H9 (cell line): Measurements from ENCODE around the gene DHRSX. TPM values are rescaled to one million over a fixed set of nuclear protein-coding genes. Genes with fewer than 3 reads are reported as not detected.
A peak's percentile ranks its signal among the peaks of the same experiment; 100 is the strongest.

ENCODE experiments used
- DNase-seq: peaks from one replicate; pipeline ENCODE4 v3.0.0-alpha.2; 2017
- H2AFZ ChIP-seq: one replicate; pipeline ENCODE4 v1.6.1; 2013; ENCODE audit warnings: mild to moderate bottlenecking, low read length, control low read depth, moderate library complexity
- H2AK5ac ChIP-seq: 2 replicates; pipeline ENCODE4 v1.6.1; 2013; ENCODE audit warnings: low read length, control low read depth, mixed read lengths; ENCODE audit not compliant: insufficient read length
- H2BK120ac ChIP-seq: one replicate; pipeline ENCODE4 v1.6.1; 2013; ENCODE audit warnings: low read depth, mild to moderate bottlenecking, low read length, control low read depth, inconsistent platforms; ENCODE audit not compliant: poor library complexity, severe bottlenecking
- H2BK12ac ChIP-seq: 2 replicates; pipeline ENCODE4 v1.6.1; 2013; ENCODE audit warnings: low read length, control low read depth, mixed read lengths, low read depth; ENCODE audit not compliant: insufficient read length
- H2BK15ac ChIP-seq: 2 replicates; pipeline ENCODE4 v1.6.1; 2013; ENCODE audit warnings: low read depth, low read length, control low read depth
- H2BK20ac ChIP-seq: one replicate; pipeline ENCODE4 v1.6.1; 2013; ENCODE audit warnings: low read depth, mild to moderate bottlenecking, low read length, control low read depth, inconsistent platforms; ENCODE audit not compliant: poor library complexity, severe bottlenecking
- H2BK5ac ChIP-seq: 2 replicates; pipeline ENCODE4 v1.6.1; 2013; ENCODE audit warnings: low read length, control low read depth, mixed read lengths; ENCODE audit not compliant: insufficient read length
- H3K14ac ChIP-seq: 2 replicates; pipeline ENCODE4 v1.6.1; 2013; ENCODE audit warnings: low read length, control low read depth; ENCODE audit not compliant: insufficient read depth
- H3K18ac ChIP-seq: 2 replicates; pipeline ENCODE4 v1.6.1; 2013; ENCODE audit warnings: low read depth, mild to moderate bottlenecking, mixed read lengths, low read length, control low read depth; ENCODE audit not compliant: insufficient read length
- H3K23ac ChIP-seq: 2 replicates; pipeline ENCODE4 v1.6.1; 2013; ENCODE audit warnings: low read length, control low read depth, mixed read lengths, low read depth; ENCODE audit not compliant: insufficient read length
- H3K23me2 ChIP-seq: 2 replicates; pipeline ENCODE4 v1.6.1; 2013; ENCODE audit warnings: low read depth, mild to moderate bottlenecking, mixed read lengths, low read length, control low read depth; ENCODE audit not compliant: insufficient read length, poor library complexity, severe bottlenecking
- H3K27ac ChIP-seq: 2 replicates; pipeline ENCODE4 v1.5.1; 2013; ENCODE audit warnings: low read length, control low read depth, mixed read lengths, low read depth; ENCODE audit not compliant: insufficient read length
- H3K27me3 ChIP-seq: 2 replicates; pipeline ENCODE4 v1.6.1; 2013; ENCODE audit warnings: low read length, control low read depth, inconsistent platforms; ENCODE audit not compliant: insufficient read depth
- H3K4ac ChIP-seq: 2 replicates; pipeline ENCODE4 v1.6.1; 2013; ENCODE audit warnings: low read depth, mild to moderate bottlenecking, control low read depth, inconsistent platforms, low read length, moderate library complexity
- H3K4me1 ChIP-seq: 2 replicates; pipeline ENCODE4 v1.6.1; 2013; ENCODE audit warnings: low read length, control low read depth, inconsistent platforms; ENCODE audit not compliant: insufficient read depth
- H3K4me2 ChIP-seq: 2 replicates; pipeline ENCODE4 v1.6.1; 2013; ENCODE audit warnings: low read length, control low read depth, mixed read lengths; ENCODE audit not compliant: insufficient read length, insufficient read depth
- H3K56ac ChIP-seq: 2 replicates; pipeline ENCODE4 v1.6.1; 2013; ENCODE audit warnings: low read depth, mild to moderate bottlenecking, mixed read lengths, low read length, control low read depth; ENCODE audit not compliant: insufficient read length
- H3K79me1 ChIP-seq: 2 replicates; pipeline ENCODE4 v1.6.1; 2013; ENCODE audit warnings: low read depth, mild to moderate bottlenecking, moderate library complexity, low read length, control low read depth, inconsistent platforms; ENCODE audit not compliant: insufficient read depth, poor library complexity, severe bottlenecking
- H3K79me2 ChIP-seq: 2 replicates; pipeline ENCODE4 v1.6.1; 2013; ENCODE audit warnings: low read length, control low read depth, inconsistent platforms; ENCODE audit not compliant: insufficient read depth
- H3K9ac ChIP-seq: 2 replicates; pipeline ENCODE4 v1.6.1; 2013; ENCODE audit warnings: low read length, control low read depth, mixed read lengths; ENCODE audit not compliant: insufficient read length; ENCODE audit errors: extremely low read depth
- H3K9me3 ChIP-seq: one replicate; pipeline ENCODE4 v1.6.1; 2013; ENCODE audit warnings: low read depth, low read length, inconsistent platforms; ENCODE audit not compliant: control insufficient read depth
- H3T11ph ChIP-seq: one replicate; pipeline ENCODE4 v1.6.1; 2013; ENCODE audit warnings: mild to moderate bottlenecking, low read length, control low read depth, inconsistent platforms
- H4K20me1 ChIP-seq: one replicate; pipeline ENCODE4 v1.6.1; 2013; ENCODE audit not compliant: control insufficient read depth, insufficient read length, insufficient read depth
- H4K5ac ChIP-seq: 2 replicates; pipeline ENCODE4 v1.6.1; 2013; ENCODE audit warnings: low read depth, mild to moderate bottlenecking, mixed read lengths, low read length, control low read depth; ENCODE audit not compliant: insufficient read length
- H4K8ac ChIP-seq: replicated peaks from 2 replicates; pipeline ENCODE4 v1.6.1; 2013; ENCODE audit warnings: low read length, control low read depth, mixed read lengths, low read depth; ENCODE audit not compliant: insufficient read length
- H4K91ac ChIP-seq: 2 replicates; pipeline ENCODE4 v1.6.1; 2013; ENCODE audit warnings: low read depth, mild to moderate bottlenecking, moderate library complexity, mixed read lengths, low read length, control low read depth; ENCODE audit not compliant: insufficient read length
- H3K27ac Mint-ChIP-seq, 3 experiments: 2 replicates in 2 of 3; 3 replicates in 1 of 3; pipeline ENCODE4 v1.8.0; 2020 to 2021; ENCODE audit warnings: mixed read lengths in 3 of 3, mild to moderate bottlenecking in 1 of 3, moderate library complexity in 1 of 3
- H3K27me3 Mint-ChIP-seq: 2 replicates; pipeline ENCODE4 v1.8.0; 2021; ENCODE audit warnings: low read depth, mild to moderate bottlenecking, moderate library complexity, mixed read lengths
- H3K36me3 Mint-ChIP-seq, 3 experiments: 2 replicates in 2 of 3; 3 replicates in 1 of 3; pipeline ENCODE4 v1.8.0; 2020 to 2021; ENCODE audit warnings: low read depth in 3 of 3, mixed read lengths in 3 of 3; ENCODE audit not compliant: insufficient read depth in 1 of 3
- H3K4me1 Mint-ChIP-seq, 2 experiments: 2 replicates each; pipeline ENCODE4 v1.8.0; 2020; ENCODE audit warnings: mixed read lengths in 2 of 2
- H3K4me3 Mint-ChIP-seq, 2 experiments: 2 replicates in 1 of 2; 3 replicates in 1 of 2; pipeline ENCODE4 v1.8.0; 2020 to 2021; ENCODE audit warnings: mild to moderate bottlenecking in 2 of 2, mixed read lengths in 2 of 2, moderate library complexity in 1 of 2
- H3K9me3 Mint-ChIP-seq, 2 experiments: 2 replicates in 1 of 2; 3 replicates in 1 of 2; pipeline ENCODE4 v1.8.0; 2020; ENCODE audit warnings: mild to moderate bottlenecking in 2 of 2, mixed read lengths in 2 of 2, moderate library complexity in 1 of 2
- WGBS: extraction: QIAGEN DNeasy Blood & Tissue Kit; methylation state at CpG from one replicate; pipeline ENCODE4 v1.1.7; 2013; ENCODE audit warnings: missing lambda C conversion rate, low lambda C conversion rate, mixed read lengths; ENCODE audit not compliant: insufficient read length; ENCODE audit errors: extremely low coverage; 5-methylcytosine and 5-hydroxymethylcytosine counted together
- total RNA-seq: library from RNA; stranded (reverse); gene quantifications from 2 replicates; pipeline ENCODE4 v1.2.1, GENCODE V29; 2021
- TF ChIP-seq, protein P1 (sequence below): fragments of 200-600 bp; sonication (generic); conservative IDR thresholded peaks from 3 replicates; pipeline ENCODE4 v1.8.0; 2021; ENCODE audit warnings: antibody characterized with exemption, mild to moderate bottlenecking

Gene DHRSX
- total RNA-seq, 1 experiment from 2014 or later, result 44.0 TPM

DNA sequence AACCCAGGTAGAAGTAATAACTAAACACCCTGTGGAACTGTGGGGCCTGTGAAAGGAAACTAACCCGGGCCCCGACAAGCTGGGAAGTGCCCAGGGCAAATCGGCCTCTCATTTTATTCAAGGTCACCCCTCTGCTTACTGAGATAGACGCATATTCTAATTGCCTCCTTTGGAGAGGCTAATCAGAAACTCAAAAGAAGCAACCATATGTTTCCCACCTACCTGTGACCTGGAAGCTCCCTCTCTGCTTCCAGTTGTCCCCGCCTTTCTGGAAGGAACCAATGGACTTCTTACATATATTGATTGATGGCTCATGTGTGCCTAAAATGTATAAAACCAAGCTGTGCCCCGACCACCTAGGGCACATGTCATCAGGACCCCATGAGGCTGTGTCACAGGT, 23.1 kb upstream of the DHRSX start:
- no peak overlapping the region for H2BK5ac ChIP-seq
- no peak overlapping the region for H4K8ac ChIP-seq
- H3K4me2 ChIP-seq, result no peak overlapping the region
- no peak overlapping the region for H2BK15ac ChIP-seq
- H4K91ac ChIP-seq, result no peak overlapping the region
- peaks cover 0 to 6% (median 0%) of the 10 kb centered on the region in 3 experiments; a peak in 1 of 7 replicates for H3K36me3 Mint-ChIP-seq
- no CpG with 5 or more reads among the region's 6 CpGs for WGBS
- H4K20me1 ChIP-seq, result no peaks in the 10 kb centered on the region
- TF ChIP-seq, protein P1, sequence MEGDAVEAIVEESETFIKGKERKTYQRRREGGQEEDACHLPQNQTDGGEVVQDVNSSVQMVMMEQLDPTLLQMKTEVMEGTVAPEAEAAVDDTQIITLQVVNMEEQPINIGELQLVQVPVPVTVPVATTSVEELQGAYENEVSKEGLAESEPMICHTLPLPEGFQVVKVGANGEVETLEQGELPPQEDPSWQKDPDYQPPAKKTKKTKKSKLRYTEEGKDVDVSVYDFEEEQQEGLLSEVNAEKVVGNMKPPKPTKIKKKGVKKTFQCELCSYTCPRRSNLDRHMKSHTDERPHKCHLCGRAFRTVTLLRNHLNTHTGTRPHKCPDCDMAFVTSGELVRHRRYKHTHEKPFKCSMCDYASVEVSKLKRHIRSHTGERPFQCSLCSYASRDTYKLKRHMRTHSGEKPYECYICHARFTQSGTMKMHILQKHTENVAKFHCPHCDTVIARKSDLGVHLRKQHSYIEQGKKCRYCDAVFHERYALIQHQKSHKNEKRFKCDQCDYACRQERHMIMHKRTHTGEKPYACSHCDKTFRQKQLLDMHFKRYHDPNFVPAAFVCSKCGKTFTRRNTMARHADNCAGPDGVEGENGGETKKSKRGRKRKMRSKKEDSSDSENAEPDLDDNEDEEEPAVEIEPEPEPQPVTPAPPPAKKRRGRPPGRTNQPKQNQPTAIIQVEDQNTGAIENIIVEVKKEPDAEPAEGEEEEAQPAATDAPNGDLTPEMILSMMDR, result no peak
- H3K79me1 ChIP-seq, result no peaks in the 10 kb centered on the region
- no peak overlapping the region for H3K9ac ChIP-seq
- H3K27me3 Mint-ChIP-seq, result no peaks in the 10 kb centered on the region
- peaks cover 3 to 5% of the 10 kb centered on the region in 2 experiments; a peak in 3 of 5 replicates for H3K9me3 Mint-ChIP-seq
- no peak overlapping the region for H4K5ac ChIP-seq
- H3K56ac ChIP-seq, result no peak overlapping the region
- H3K27me3 ChIP-seq, result no peaks in the 10 kb centered on the region
- peak overlapping the region; percentile 16 to 63 (median 32); a peak in 5 of 7 replicates for H3K27ac Mint-ChIP-seq
- H3K23me2 ChIP-seq, result no peaks in the 10 kb centered on the region
- H3K4me1 ChIP-seq, result peaks cover 5% of the 10 kb centered on the region; the same call in 1 of the 2 replicates
- no peak overlapping the region for H3K23ac ChIP-seq
- H3K79me2 ChIP-seq, result no peaks in the 10 kb centered on the region
- no peak overlapping the region for H2BK12ac ChIP-seq
- H2BK120ac ChIP-seq, result no peak overlapping the region
- no peak overlapping the region for H3K27ac ChIP-seq
- no peak overlapping the region for H2AK5ac ChIP-seq
- no peak overlapping the region for H2AFZ ChIP-seq
- peak; percentile 52 for DNase-seq
- peaks cover 13 to 20% of the 10 kb centered on the region in 2 experiments for H3K4me1 Mint-ChIP-seq
- no peak overlapping the region for H3T11ph ChIP-seq
- no peak overlapping the region for H3K4me3 Mint-ChIP-seq
- H3K4ac ChIP-seq, result no peak overlapping the region
- H3K14ac ChIP-seq, result no peak overlapping the region
- H2BK20ac ChIP-seq, result no peak overlapping the region
- H3K18ac ChIP-seq, result no peak overlapping the region
- no peaks in the 10 kb centered on the region for H3K9me3 ChIP-seq
